BLaER1 treated with 17β-estradiol and CSF1 and Interleukin-3, amounts not matched to agents 10 nM and 100 nM (cell line): Measurements from ENCODE around the gene ATP8B2.
"Not testable (repeated sequence)": the region's sequence is repeated elsewhere in the genome, so short reads cannot be mapped to it uniquely, and the experiment has no call there.

Experiments used
- H3K27ac ChIP-seq, 11 experiments: shearing (Covaris generic); formaldehyde crosslinking; 2 replicates each; pipeline ENCODE4 v1.8.1; 2022
- H3K27me3 ChIP-seq, 11 experiments: shearing (Covaris generic); formaldehyde crosslinking; 2 replicates each; pipeline ENCODE4 v1.8.1; 2022
- H3K36me3 ChIP-seq, 11 experiments: shearing (Covaris generic); formaldehyde crosslinking; 2 replicates each; pipeline ENCODE4 v1.8.1; 2022
- H3K4me1 ChIP-seq, 10 experiments: shearing (Covaris generic); formaldehyde crosslinking; 2 replicates each; pipeline ENCODE4 v1.8.1; 2022
- H3K4me2 ChIP-seq, 11 experiments: shearing (Covaris generic); formaldehyde crosslinking; 2 replicates each; pipeline ENCODE4 v1.8.1; 2022
- H3K4me3 ChIP-seq, 10 experiments: shearing (Covaris generic); formaldehyde crosslinking; 2 replicates each; pipeline ENCODE4 v1.8.1; 2022
- H3K9ac ChIP-seq, 11 experiments: shearing (Covaris generic); formaldehyde crosslinking; 2 replicates each; pipeline ENCODE4 v1.8.1; 2022
- H3K9me3 ChIP-seq, 11 experiments: shearing (Covaris generic); formaldehyde crosslinking; replicated peaks in 1 of 11; 2 replicates each; pipeline ENCODE4 v1.8.1; 2022
- H4K20me1 ChIP-seq, 11 experiments: shearing (Covaris generic); formaldehyde crosslinking; 2 replicates each; pipeline ENCODE4 v1.8.1; 2022
- Cebpa-rat ChIP-seq, 11 experiments: shearing (Covaris generic); IDR thresholded peaks; 2 replicates each; pipeline ENCODE4 v1.8.1; 2022

The ATP8B2 gene

GRCh38 chr1:154350383-154350782 lies 25.1 kb downstream of the ATP8B2 start:
- Histone ChIP-seq H3K27ac (no peak overlapping the region), H4K20me1 (peaks cover 0 to 17% (median 4%) of the 10 kb centered on the region in 11 experiments; a peak in 5 of 22 replicates), H3K4me3 (no peak overlapping the region), H3K4me1 (peaks cover 18 to 89% (median 64%) of the 10 kb centered on the region in 10 experiments), H3K4me2 (no peak overlapping the region), H3K9ac (0 out of 22 replicates have a peak overlapping the region, but pooled peaks of 1 of the 11 experiments have one; percentile 29), H3K9me3 (no peaks in the 10 kb centered on the region), H3K36me3 (peaks cover 33 to 58% (median 51%) of the 10 kb centered on the region in 11 experiments), H3K27me3 (peaks cover 0 to 22% (median 15%) of the 10 kb centered on the region in 11 experiments; a peak in 13 of 22 replicates)
- no peak for TF ChIP-seq Cebpa-rat (IDR thresholded peaks at IDR 0.05)

DNA sequence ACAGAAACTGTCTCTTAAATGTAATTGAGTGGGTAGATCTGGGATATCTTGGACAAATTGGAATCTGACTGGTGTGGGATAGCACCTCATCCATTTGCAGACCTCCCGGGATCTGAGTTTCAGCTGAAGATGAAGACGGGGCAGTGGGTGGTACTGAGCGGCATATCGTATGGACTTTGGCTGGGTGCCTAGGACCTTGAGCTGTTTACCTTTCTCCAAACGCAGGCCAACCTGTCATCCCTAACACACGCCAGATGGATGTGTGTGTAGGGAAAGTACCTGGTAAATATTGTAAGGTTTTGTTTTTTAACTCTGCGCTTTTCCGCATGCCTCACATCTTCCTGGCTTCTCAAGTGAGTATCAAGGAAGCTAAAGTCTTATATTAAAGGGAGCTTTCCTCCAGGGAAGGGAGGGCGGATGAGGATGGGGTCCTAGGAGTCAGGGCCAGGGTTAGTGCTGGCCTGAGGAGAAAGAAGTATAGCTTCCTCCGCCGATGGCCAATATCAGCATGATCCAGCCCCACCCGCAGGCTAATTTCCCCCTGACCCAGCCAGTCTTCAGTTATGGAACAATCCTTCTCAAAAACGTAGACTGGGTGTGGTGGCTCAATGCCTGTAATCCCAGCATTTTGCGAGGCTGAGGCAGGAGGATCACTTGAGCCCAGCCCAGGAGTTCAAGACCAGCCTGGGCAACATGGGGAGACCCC lies 26.2 kb downstream of the ATP8B2 start:
- H3K9me3 ChIP-seq: no peaks in the 10 kb centered on the region
- H3K4me2 ChIP-seq: peak overlapping the region; percentile 83 to 99 (median 96); a peak in 21 of 22 replicates
- TF ChIP-seq Cebpa-rat (IDR thresholded peaks at IDR 0.05): no peak
- H3K36me3 ChIP-seq: peaks cover 22 to 47% (median 39%) of the 10 kb centered on the region in 11 experiments
- peak overlapping the region in 4 of 10 experiments; percentile 52 to 62 (median 58); a peak in 3 of 20 replicates for H3K4me3 ChIP-seq
- H3K4me1 ChIP-seq: peaks cover 18 to 78% (median 55%) of the 10 kb centered on the region in 10 experiments
- peak overlapping the region in 7 of 11 experiments; percentile 61 to 71 (median 65); a peak in 10 of 22 replicates for H3K9ac ChIP-seq
- peaks cover 0 to 17% (median 4%) of the 10 kb centered on the region in 11 experiments; a peak in 4 of 22 replicates for H4K20me1 ChIP-seq
- H3K27me3 ChIP-seq: peaks cover 0 to 22% (median 15%) of the 10 kb centered on the region in 11 experiments; a peak in 13 of 22 replicates
- H3K27ac ChIP-seq: no peak overlapping the region

- Histone ChIP-seq H3K4me2 (peak overlapping the region; percentile 83 to 99 (median 96)), H3K36me3 (peaks cover 20 to 40% (median 32%) of the 10 kb centered on the region in 11 experiments), H3K4me3 (peak overlapping the region; percentile 44 to 67 (median 54)), H3K4me1 (peaks cover 18 to 71% (median 48%) of the 10 kb centered on the region in 10 experiments), H3K9me3 (no peaks in the 10 kb centered on the region), H3K9ac (peak overlapping the region; percentile 54 to 73 (median 65); a peak in 21 of 22 replicates), H4K20me1 (peaks cover 0 to 17% (median 4%) of the 10 kb centered on the region in 11 experiments; a peak in 4 of 22 replicates), H3K27ac (peak overlapping the region in 8 of 11 experiments; percentile 50 to 70 (median 57); a peak in 13 of 22 replicates), H3K27me3 (peaks cover 0 to 22% (median 15%) of the 10 kb centered on the region in 11 experiments; a peak in 13 of 22 replicates)
- TF ChIP-seq Cebpa-rat (IDR thresholded peaks at IDR 0.05): no peak
These were observed 26.9 kb downstream of the ATP8B2 start for GRCh38 chr1:154352245-154352580.

DNA sequence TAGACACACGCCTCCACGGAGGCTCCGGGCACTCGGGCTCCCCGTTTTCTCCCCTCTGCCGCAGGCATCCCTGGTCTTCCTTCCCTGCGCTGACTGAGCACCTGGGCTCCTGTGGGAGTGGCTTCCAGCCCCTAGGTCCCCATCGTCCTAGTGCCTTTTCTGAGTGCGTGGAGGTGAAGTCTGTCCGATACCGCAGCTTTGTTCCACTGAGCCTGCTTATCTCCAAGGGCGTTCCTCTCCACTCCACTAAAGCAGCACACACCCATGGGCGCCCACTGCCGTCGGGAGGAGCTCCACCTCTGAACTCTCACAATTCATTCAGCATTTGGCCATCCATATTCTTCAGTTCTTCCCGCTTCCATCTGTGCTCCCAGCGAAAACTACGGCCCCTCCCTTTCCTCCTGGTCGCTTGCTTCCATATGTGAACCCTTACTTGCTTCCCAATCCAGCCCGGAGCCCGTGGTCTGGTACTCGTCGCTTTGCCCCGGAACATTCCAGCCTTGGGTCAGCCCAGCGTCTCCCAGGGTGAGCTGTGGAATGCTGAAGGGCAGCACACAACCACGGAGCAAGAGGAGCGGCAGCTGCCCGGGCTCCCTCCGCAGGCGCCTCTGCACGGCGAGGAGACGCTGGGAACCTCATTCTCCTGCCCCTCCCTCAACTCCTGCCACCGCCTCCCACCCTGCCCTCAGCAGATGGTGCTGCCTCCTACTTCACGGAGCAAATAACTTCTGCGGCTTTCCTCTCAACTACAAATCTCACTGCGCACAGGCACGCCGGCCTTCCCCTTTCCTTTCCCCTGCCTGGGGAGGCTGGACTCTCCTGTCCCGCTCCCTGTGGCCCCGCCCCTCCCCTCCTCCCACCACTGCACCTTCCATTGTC lies 27.5 kb downstream of the ATP8B2 start:
- H3K4me1 ChIP-seq: peaks cover 18 to 65% (median 42%) of the 10 kb centered on the region in 10 experiments
- H3K27me3 ChIP-seq: peaks cover 0 to 22% (median 15%) of the 10 kb centered on the region in 11 experiments; a peak in 13 of 22 replicates
- no peaks in the 10 kb centered on the region for H3K9me3 ChIP-seq
- peak overlapping the region; percentile 44 to 67 (median 54) for H3K4me3 ChIP-seq
- H3K9ac ChIP-seq: peak overlapping the region; percentile 54 to 73 (median 65); a peak in 21 of 22 replicates
- no peak for TF ChIP-seq Cebpa-rat (IDR thresholded peaks at IDR 0.05)
- peak overlapping the region; percentile 83 to 99 (median 96) for H3K4me2 ChIP-seq
- peaks cover 20 to 34% (median 27%) of the 10 kb centered on the region in 11 experiments for H3K36me3 ChIP-seq
- H4K20me1 ChIP-seq: peaks cover 0 to 17% (median 4%) of the 10 kb centered on the region in 11 experiments; a peak in 4 of 22 replicates
- peak overlapping the region; percentile 1 to 70 (median 55); a peak in 19 of 22 replicates for H3K27ac ChIP-seq

GRCh38 chr1:154353460-154353904 lies 28.2 kb downstream of the ATP8B2 start:
- Histone ChIP-seq H3K4me3 (peak overlapping the region in 1 of 10 experiments; percentile 67; a peak in 2 of 20 replicates), H3K27me3 (peaks cover 0 to 22% (median 15%) of the 10 kb centered on the region in 11 experiments; a peak in 13 of 22 replicates), H3K27ac (peak overlapping the region in 8 of 11 experiments; percentile 1 to 70 (median 56); a peak in 13 of 22 replicates), H3K36me3 (peaks cover 14 to 27% (median 21%) of the 10 kb centered on the region in 11 experiments), H3K9ac (peak overlapping the region in 4 of 11 experiments; percentile 65 to 70 (median 68); a peak in 4 of 22 replicates), H3K4me2 (peak overlapping the region; percentile 83 to 99 (median 96)), H3K4me1 (peaks cover 18 to 58% (median 36%) of the 10 kb centered on the region in 10 experiments), H4K20me1 (peaks cover 0 to 15% (median 2%) of the 10 kb centered on the region in 11 experiments; a peak in 4 of 22 replicates), H3K9me3 (no peaks in the 10 kb centered on the region)
- TF ChIP-seq Cebpa-rat (IDR thresholded peaks at IDR 0.05): no peak

GRCh38 chr1:154353966-154354365 lies 28.6 kb downstream of the ATP8B2 start:
- H4K20me1 ChIP-seq: peaks cover 0 to 10% (median 0%) of the 10 kb centered on the region in 11 experiments; a peak in 4 of 22 replicates
- H3K4me2 ChIP-seq: peak overlapping the region in 9 of 11 experiments; percentile 2 to 99 (median 94); a peak in 14 of 22 replicates
- peak overlapping the region in 5 of 11 experiments; percentile 1 to 60 (median 55); a peak in 4 of 22 replicates for H3K27ac ChIP-seq
- H3K9ac ChIP-seq: no peak overlapping the region
- no peak overlapping the region for H3K4me3 ChIP-seq
- peaks cover 9 to 22% (median 16%) of the 10 kb centered on the region in 11 experiments for H3K36me3 ChIP-seq
- H3K9me3 ChIP-seq: no peaks in the 10 kb centered on the region
- H3K27me3 ChIP-seq: peaks cover 0 to 22% (median 15%) of the 10 kb centered on the region in 11 experiments; a peak in 13 of 22 replicates
- peaks cover 18 to 54% (median 36%) of the 10 kb centered on the region in 10 experiments for H3K4me1 ChIP-seq
- TF ChIP-seq Cebpa-rat (IDR thresholded peaks at IDR 0.05): no peak

DNA sequence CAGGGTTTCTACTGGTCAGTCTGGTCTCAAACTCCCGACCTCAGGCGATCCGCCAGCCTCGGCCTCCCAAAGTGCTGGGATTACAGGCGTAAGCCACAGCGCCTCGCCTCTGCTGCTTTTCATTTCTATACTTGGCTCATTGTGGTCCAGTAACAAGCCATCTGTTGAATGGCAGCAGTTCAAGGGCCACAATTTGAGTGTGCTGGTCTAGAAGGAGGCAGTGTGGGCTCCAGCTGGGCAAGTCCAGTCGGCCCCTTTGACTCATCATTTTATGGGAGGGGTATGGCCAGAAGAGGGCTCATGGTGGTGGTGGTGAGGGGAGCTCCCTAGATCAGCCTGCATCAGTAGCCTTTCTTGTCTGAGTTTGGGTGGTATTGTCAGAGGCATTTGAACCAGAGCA lies 33.2 kb downstream of the ATP8B2 start:
- Histone ChIP-seq H4K20me1 (no peaks in the 10 kb centered on the region), H3K9ac (no peak overlapping the region), H3K9me3 (no peaks in the 10 kb centered on the region), H3K27me3 (no peaks in the 10 kb centered on the region), H3K4me2 (no peak overlapping the region), H3K36me3 (no peaks in the 10 kb centered on the region), H3K27ac (no peak overlapping the region), H3K4me1 (peaks cover under 1 to 17% (median 11%) of the 10 kb centered on the region in 10 experiments; a peak in 18 of 20 replicates), H3K4me3 (no peak overlapping the region)
- TF ChIP-seq Cebpa-rat (IDR thresholded peaks at IDR 0.05): no peak

DNA sequence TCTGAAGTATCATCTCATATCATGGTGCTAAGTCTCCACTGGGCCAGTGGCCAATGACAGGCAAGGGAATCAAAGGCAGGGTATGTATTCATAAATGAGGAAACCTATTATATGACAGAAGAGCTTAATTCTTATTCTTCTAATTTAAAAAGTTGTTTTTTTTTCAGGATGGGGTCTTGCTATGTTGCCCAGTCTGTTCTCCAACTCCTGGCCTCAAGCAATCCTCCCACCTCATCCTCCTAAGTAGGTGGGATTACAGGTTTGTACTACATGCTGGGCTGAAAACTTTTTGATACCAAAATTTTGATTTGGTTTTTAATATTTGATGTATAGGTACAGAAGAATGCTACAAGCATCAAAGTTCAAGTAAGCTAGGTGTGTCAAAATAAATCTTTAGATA lies 35.0 kb downstream of the ATP8B2 start:
- no peaks in the 10 kb centered on the region for H3K9me3 ChIP-seq

DNA sequence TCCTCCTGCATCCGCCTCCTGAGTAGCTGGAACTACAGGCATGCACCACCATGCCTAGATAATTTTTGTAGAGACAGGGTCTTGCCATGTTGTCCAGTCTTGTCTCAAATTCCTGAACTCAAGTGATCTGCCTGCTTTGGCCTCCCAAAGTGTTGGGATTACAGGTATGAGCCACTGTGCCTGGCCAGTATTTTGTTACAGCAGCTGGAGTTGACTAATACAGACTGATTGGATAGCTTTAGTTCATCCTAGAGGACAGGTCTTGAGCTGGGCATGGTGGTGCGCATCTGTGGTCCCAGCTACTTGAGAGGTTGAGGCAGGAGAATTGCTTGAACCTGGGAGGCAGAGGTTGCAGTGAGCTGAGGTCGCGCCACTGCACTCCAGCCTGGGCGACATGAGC lies 35.6 kb downstream of the ATP8B2 start:
- not testable (repeated sequence) for H4K20me1 ChIP-seq, H3K27me3 ChIP-seq

More for the DNA sequence above, 35.0 kb downstream of the ATP8B2 start:
- no peak overlapping the region for H3K9ac ChIP-seq
- H3K27me3 ChIP-seq: no peaks in the 10 kb centered on the region
- no peak for TF ChIP-seq Cebpa-rat (IDR thresholded peaks at IDR 0.05)
- H3K36me3 ChIP-seq: no peaks in the 10 kb centered on the region
- H4K20me1 ChIP-seq: no peaks in the 10 kb centered on the region
- H3K4me2 ChIP-seq: no peak overlapping the region
- no peak overlapping the region for H3K27ac ChIP-seq
- H3K4me3 ChIP-seq: no peak overlapping the region
- H3K4me1 ChIP-seq: no peaks in the 10 kb centered on the region

More for the DNA sequence above, 35.6 kb downstream of the ATP8B2 start:
- not testable (repeated sequence) for H3K4me2 ChIP-seq, H3K27ac ChIP-seq, H3K36me3 ChIP-seq, H3K4me3 ChIP-seq, H3K4me1 ChIP-seq, H3K9ac ChIP-seq, H3K9me3 ChIP-seq
